ENCODE data around the gene RHAG.
"Not testable (repeated sequence)": the region's sequence is repeated elsewhere in the genome, so short reads cannot be mapped to it uniquely, and the experiment has no call there.

Gene RHAG

GRCh38 chr6:49608275-49608674 is 28.4 kb downstream of the RHAG start:
- not testable (repeated sequence) for H3K27me3 ChIP-seq (ENCODE audit: control insufficient read depth in 3 of 3, insufficient read depth in 3 of 3, low read depth in 1 of 3, low read length in 3 of 3); H2BK120ac ChIP-seq (ENCODE audit: low read depth, low read length); H3K4me1 ChIP-seq (ENCODE audit: control insufficient read depth in 2 of 2, insufficient read depth in 1 of 2, low read depth in 1 of 2, low read length in 2 of 2); H3K14ac ChIP-seq (ENCODE audit: low read length); H2AK5ac ChIP-seq (ENCODE audit: low read depth, low read length); H3K4ac ChIP-seq (ENCODE audit: low read length); H2BK15ac ChIP-seq (ENCODE audit: low read length); H3K27ac ChIP-seq (replicated peaks; ENCODE audit: low read length); H3K23ac ChIP-seq (ENCODE audit: low read depth, low read length, poor library complexity); H2AFZ ChIP-seq (ENCODE audit: low read length); H3K79me1 ChIP-seq (ENCODE audit: low read depth, low read length); H4K8ac ChIP-seq (ENCODE audit: low read depth, low read length); H3K4me2 ChIP-seq (ENCODE audit: insufficient read depth, low read length, poor library complexity, severe bottlenecking); DNase-seq (ENCODE audit: low spot score); H3K4me3 ChIP-seq (ENCODE audit: low read length in 2 of 2); H3K9me3 ChIP-seq (replicated peaks in 1 of 2; ENCODE audit: control insufficient read depth in 2 of 2, insufficient read depth in 1 of 2, low read depth in 1 of 2, low read length in 2 of 2); H3K36me3 ChIP-seq (replicated peaks in 1 of 2; ENCODE audit: control insufficient read depth in 2 of 2, insufficient read depth in 2 of 2, low read length in 2 of 2); H4K91ac ChIP-seq (ENCODE audit: low read depth, low read length, poor library complexity); H3K18ac ChIP-seq (ENCODE audit: low read length); H2BK12ac ChIP-seq (ENCODE audit: low read length); H3K9ac ChIP-seq (ENCODE audit: low read depth, low read length, poor library complexity); H2BK5ac ChIP-seq (ENCODE audit: low read length)
- no CpG with 5 or more reads among the region's 9 CpGs for WGBS, 2 donors (ENCODE audit: extremely low coverage in 2 of 2, insufficient read length in 2 of 2, insufficient replicate concordance in 1 of 2)

- Histone ChIP-seq H2AFZ (ENCODE audit: low read length) (no peak overlapping the region), H2AK5ac (ENCODE audit: low read depth, low read length) (no peak overlapping the region), H3K27ac (replicated peaks; ENCODE audit: low read length) (no peak overlapping the region), H3K23ac (ENCODE audit: low read depth, low read length, poor library complexity) (no peak overlapping the region), H4K91ac (ENCODE audit: low read depth, low read length, poor library complexity) (no peak overlapping the region), H3K4me1 (ENCODE audit: control insufficient read depth in 2 of 2, insufficient read depth in 1 of 2, low read depth in 1 of 2, low read length in 2 of 2) (peaks cover 0 to 4% of the 10 kb centered on the region in 2 donors), H3K4me3 (ENCODE audit: low read length in 2 of 2) (no peak overlapping the region), H2BK120ac (ENCODE audit: low read depth, low read length) (no peak overlapping the region), H3K9me3 (replicated peaks in 1 of 2; ENCODE audit: control insufficient read depth in 2 of 2, insufficient read depth in 1 of 2, low read depth in 1 of 2, low read length in 2 of 2) (no peaks in the 10 kb centered on the region), H3K27me3 (ENCODE audit: control insufficient read depth in 3 of 3, insufficient read depth in 3 of 3, low read depth in 1 of 3, low read length in 3 of 3) (no peaks in the 10 kb centered on the region), H2BK15ac (ENCODE audit: low read length) (no peak overlapping the region), H3K4ac (ENCODE audit: low read length) (no peak overlapping the region), H2BK12ac (ENCODE audit: low read length) (no peak overlapping the region), H3K18ac (ENCODE audit: low read length) (no peak overlapping the region), H4K8ac (ENCODE audit: low read depth, low read length) (no peak overlapping the region), H3K4me2 (ENCODE audit: insufficient read depth, low read length, poor library complexity, severe bottlenecking) (no peak overlapping the region), H2BK5ac (ENCODE audit: low read length) (no peak overlapping the region), H3K79me1 (ENCODE audit: low read depth, low read length) (no peaks in the 10 kb centered on the region), H3K14ac (ENCODE audit: low read length) (no peak overlapping the region), H3K36me3 (replicated peaks in 1 of 2; ENCODE audit: control insufficient read depth in 2 of 2, insufficient read depth in 2 of 2, low read length in 2 of 2) (no peaks in the 10 kb centered on the region), H3K9ac (ENCODE audit: low read depth, low read length, poor library complexity) (no peak overlapping the region)
- DNase-seq (ENCODE audit: low spot score) = no peak
Observed at GRCh38 chr6:49607391-49607982, 29.2 kb downstream of the RHAG start.

GRCh38 chr6:49606721-49607390 is 29.8 kb downstream of the RHAG start:
- no CpG with 5 or more reads among the region's 4 CpGs for WGBS, 2 donors (ENCODE audit: extremely low coverage in 2 of 2, insufficient read length in 2 of 2, insufficient replicate concordance in 1 of 2)

GRCh38 chr6:49604080-49604479 is 32.6 kb downstream of the RHAG start:
- no CpG with 5 or more reads among the region's 3 CpGs for WGBS, 2 donors (ENCODE audit: extremely low coverage in 2 of 2, insufficient read length in 2 of 2, insufficient replicate concordance in 1 of 2)
- not testable (repeated sequence) for H2BK15ac ChIP-seq (ENCODE audit: low read length); H3K27me3 ChIP-seq (ENCODE audit: control insufficient read depth in 3 of 3, insufficient read depth in 3 of 3, low read depth in 1 of 3, low read length in 3 of 3); H2BK5ac ChIP-seq (ENCODE audit: low read length); H3K4ac ChIP-seq (ENCODE audit: low read length); H3K4me3 ChIP-seq (ENCODE audit: low read length in 2 of 2); H4K91ac ChIP-seq (ENCODE audit: low read depth, low read length, poor library complexity); H3K9me3 ChIP-seq (replicated peaks in 1 of 2; ENCODE audit: control insufficient read depth in 2 of 2, insufficient read depth in 1 of 2, low read depth in 1 of 2, low read length in 2 of 2); H4K8ac ChIP-seq (ENCODE audit: low read depth, low read length); H3K18ac ChIP-seq (ENCODE audit: low read length); H3K14ac ChIP-seq (ENCODE audit: low read length); H3K23ac ChIP-seq (ENCODE audit: low read depth, low read length, poor library complexity); H2BK120ac ChIP-seq (ENCODE audit: low read depth, low read length); H2AK5ac ChIP-seq (ENCODE audit: low read depth, low read length); H3K4me2 ChIP-seq (ENCODE audit: insufficient read depth, low read length, poor library complexity, severe bottlenecking); H3K4me1 ChIP-seq (ENCODE audit: control insufficient read depth in 2 of 2, insufficient read depth in 1 of 2, low read depth in 1 of 2, low read length in 2 of 2); H2AFZ ChIP-seq (ENCODE audit: low read length); H2BK12ac ChIP-seq (ENCODE audit: low read length); DNase-seq (ENCODE audit: low spot score); H3K36me3 ChIP-seq (replicated peaks in 1 of 2; ENCODE audit: control insufficient read depth in 2 of 2, insufficient read depth in 2 of 2, low read length in 2 of 2); H3K27ac ChIP-seq (replicated peaks; ENCODE audit: low read length); H3K9ac ChIP-seq (ENCODE audit: low read depth, low read length, poor library complexity); H3K79me1 ChIP-seq (ENCODE audit: low read depth, low read length)

More at GRCh38 chr6:49606721-49607390, 29.8 kb downstream of the RHAG start:
- Histone ChIP-seq H2BK5ac (ENCODE audit: low read length) (no peak overlapping the region), H3K36me3 (replicated peaks in 1 of 2; ENCODE audit: control insufficient read depth in 2 of 2, insufficient read depth in 2 of 2, low read length in 2 of 2) (no peaks in the 10 kb centered on the region), H2AK5ac (ENCODE audit: low read depth, low read length) (no peak overlapping the region), H3K4me2 (ENCODE audit: insufficient read depth, low read length, poor library complexity, severe bottlenecking) (no peak overlapping the region), H3K4me3 (ENCODE audit: low read length in 2 of 2) (no peak overlapping the region), H3K79me1 (ENCODE audit: low read depth, low read length) (no peaks in the 10 kb centered on the region), H2BK120ac (ENCODE audit: low read depth, low read length) (no peak overlapping the region), H2AFZ (ENCODE audit: low read length) (no peak overlapping the region), H3K18ac (ENCODE audit: low read length) (no peak overlapping the region), H3K27ac (replicated peaks; ENCODE audit: low read length) (no peak overlapping the region), H3K9me3 (replicated peaks in 1 of 2; ENCODE audit: control insufficient read depth in 2 of 2, insufficient read depth in 1 of 2, low read depth in 1 of 2, low read length in 2 of 2) (no peaks in the 10 kb centered on the region), H4K8ac (ENCODE audit: low read depth, low read length) (no peak overlapping the region), H3K23ac (ENCODE audit: low read depth, low read length, poor library complexity) (no peak overlapping the region), H3K14ac (ENCODE audit: low read length) (no peak overlapping the region), H2BK12ac (ENCODE audit: low read length) (no peak overlapping the region), H2BK15ac (ENCODE audit: low read length) (no peak overlapping the region), H3K9ac (ENCODE audit: low read depth, low read length, poor library complexity) (no peak overlapping the region), H3K4me1 (ENCODE audit: control insufficient read depth in 2 of 2, insufficient read depth in 1 of 2, low read depth in 1 of 2, low read length in 2 of 2) (peaks cover 0 to 2% of the 10 kb centered on the region in 2 donors), H3K4ac (ENCODE audit: low read length) (no peak overlapping the region), H3K27me3 (ENCODE audit: control insufficient read depth in 3 of 3, insufficient read depth in 3 of 3, low read depth in 1 of 3, low read length in 3 of 3) (no peaks in the 10 kb centered on the region), H4K91ac (ENCODE audit: low read depth, low read length, poor library complexity) (no peak overlapping the region)
- peak; percentile 53 for DNase-seq (ENCODE audit: low spot score)

All from neuronal stem cell (in vitro differentiated cells).